NCI-H82 treated with DMSO at 0.1 percent for 48 hours (cell line): ENCODE measurements around the gene FARP1.

Source experiments
- DNase-seq: peaks from one replicate; lab custom pipeline; 2025; ENCODE audit not compliant: unreplicated experiment; lab: John Stamatoyannopoulos, UW

FARP1 gene

DNA sequence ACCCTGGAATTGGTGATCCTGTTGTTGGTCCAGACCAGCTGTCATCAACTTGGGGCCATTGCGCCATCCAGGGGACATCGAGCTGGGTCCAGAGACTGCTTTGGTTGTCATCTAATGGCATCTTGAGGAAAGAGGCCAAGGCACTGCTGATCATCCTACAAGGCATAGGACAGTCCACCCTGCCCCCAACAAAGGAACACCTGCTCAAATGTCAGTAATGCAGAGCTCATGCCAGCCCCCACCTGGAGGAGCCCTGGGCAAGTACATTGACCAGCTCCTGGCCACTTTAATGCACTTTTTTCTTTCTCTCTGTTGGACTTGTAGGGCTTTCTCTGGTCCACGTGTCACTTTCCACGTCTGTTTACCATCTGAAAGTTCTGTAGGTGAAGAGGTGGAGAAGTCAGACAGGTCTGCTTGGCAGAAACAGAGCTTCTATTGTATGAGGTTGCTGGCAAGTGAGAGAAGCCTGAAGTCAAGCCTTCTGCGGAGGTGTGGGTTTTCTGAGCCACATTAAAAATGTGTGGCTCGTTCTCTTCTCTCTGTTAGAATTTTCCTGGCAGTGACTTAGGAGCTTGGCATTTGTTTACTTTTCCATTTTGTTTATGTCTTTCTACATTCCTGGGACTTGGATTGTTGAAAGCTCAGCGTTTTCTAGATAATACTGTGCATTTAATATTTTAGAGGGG is 158.2 kb downstream of the FARP1 start:
- DNase-seq: no peak

DNA sequence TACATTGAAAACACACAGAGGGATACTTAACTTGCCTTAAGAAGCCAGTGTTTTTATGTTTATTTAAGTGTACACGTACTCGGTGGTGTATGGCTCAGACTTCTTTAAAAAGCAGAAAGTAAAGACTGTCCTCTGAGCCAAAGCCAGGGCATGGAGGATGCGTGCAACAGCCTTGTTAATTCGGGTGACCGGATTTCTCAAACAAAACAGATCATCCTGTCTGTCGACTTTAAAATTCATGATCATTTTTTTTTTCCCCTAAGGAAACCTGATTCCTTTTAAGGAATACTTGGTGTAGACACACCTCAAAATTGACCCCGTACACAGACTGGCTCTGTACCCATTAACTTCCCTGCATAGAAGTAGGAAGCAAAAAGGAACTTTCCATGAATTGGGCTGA is 158.8 kb downstream of the FARP1 start:
- no peak for DNase-seq

DNA sequence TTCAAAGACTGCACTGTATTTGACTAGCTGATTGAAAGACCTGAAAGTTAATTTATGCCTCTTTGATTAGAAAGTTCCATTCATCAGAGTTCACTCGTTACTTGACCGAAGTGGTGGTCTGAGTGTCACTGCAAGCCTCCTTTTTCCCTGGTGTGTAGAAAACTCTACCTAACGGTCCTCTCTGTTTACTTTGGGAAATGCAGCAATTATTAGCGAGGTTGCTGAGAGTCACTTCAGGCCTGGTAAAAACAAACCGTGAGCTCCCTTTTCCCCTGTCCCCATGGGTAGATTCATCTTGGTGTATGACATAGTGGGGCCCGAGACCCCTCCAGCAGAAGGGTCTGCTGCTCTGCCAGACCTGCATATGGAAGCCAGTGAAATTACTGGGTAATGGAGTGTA is 161.0 kb downstream of the FARP1 start:
- no peak for DNase-seq

DNA sequence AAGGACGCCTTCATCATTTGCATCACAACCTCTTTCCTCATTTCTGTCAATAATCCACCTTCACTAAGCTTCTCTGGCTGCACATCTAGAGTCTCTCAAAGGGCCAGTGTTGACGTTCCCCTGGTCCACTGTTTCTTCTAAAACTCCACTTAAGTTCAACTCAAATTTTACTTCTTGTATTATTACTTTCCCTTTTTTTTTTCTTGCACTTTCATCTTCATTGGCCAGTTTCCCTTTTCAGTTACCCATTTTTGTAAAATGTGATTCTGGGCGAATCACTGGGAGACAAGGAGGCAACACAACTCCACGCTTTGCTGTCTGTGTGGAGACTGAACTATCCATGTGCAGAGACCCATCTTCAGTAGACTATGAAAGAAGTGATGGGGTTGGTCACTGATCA is 162.8 kb downstream of the FARP1 start:
- no peak for DNase-seq

DNA sequence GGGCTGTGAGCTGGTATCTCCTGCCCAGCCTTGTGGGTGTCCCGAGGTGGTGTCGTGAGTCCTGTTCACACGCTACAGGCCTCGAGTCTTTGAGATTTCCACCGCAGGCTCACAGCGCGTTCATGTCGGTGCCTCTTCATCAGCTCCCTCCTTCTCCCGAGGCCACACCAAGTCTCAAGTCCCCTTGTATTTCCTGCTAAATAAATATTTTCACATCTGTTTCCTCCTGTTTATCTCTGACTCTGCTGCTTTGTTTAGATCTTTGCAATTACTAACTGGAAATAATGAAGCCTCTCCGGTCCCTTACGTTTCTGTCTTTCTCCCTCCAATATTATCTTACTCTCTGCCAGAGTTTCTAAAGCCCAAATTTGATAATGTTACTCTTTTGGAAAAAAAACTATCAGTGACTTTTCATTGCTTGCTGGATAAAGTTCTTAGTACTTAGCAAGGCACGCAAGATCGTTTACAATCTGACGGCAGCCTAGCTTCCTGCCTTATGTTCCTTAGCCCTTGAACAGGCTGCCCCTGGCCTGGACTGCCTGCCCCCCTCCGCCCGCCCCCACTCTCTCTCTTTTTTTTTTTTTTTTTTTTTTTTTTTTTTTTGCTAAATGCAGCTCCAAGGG is 164.7 kb downstream of the FARP1 start:
- DNase-seq: no peak

DNA sequence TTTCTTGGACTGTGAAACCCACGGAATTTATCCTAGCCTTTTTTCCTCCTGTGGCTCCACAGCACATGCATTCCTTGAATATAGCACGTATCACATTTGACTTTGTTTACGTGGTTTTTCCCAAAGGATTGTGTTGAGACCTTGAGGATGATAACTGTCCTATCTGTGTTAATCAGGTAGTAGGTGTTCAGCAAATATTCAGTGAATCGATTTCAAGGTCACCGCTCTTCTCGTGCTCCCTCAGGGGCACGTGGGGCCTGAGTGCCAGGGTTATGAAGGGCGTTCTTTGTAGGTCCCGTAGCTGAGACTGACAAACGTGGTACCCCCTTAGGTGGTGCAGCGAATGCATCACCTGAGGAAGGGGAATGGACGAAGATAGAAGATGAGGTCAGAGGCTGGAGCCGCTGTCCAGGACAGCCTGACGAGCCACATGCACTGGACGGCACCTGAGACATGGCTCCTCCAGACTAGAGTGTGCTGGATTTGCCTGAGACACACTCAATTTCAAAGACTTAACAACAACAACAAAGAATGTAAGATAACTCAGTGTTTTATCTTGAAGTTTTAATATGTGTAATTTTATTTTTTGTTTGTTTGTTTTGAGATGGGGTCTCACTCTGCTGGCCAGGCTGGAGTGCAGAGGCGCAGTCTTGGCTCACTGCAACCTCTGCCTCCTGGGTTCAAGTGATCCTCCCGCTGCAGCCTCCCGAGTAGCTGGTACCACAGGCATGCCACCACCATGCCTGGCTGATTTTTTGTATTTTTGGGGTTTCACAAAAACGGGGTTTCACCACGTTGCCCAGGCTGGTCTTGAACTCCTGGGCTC is 165.4 kb downstream of the FARP1 start:
- no peak for DNase-seq

DNA sequence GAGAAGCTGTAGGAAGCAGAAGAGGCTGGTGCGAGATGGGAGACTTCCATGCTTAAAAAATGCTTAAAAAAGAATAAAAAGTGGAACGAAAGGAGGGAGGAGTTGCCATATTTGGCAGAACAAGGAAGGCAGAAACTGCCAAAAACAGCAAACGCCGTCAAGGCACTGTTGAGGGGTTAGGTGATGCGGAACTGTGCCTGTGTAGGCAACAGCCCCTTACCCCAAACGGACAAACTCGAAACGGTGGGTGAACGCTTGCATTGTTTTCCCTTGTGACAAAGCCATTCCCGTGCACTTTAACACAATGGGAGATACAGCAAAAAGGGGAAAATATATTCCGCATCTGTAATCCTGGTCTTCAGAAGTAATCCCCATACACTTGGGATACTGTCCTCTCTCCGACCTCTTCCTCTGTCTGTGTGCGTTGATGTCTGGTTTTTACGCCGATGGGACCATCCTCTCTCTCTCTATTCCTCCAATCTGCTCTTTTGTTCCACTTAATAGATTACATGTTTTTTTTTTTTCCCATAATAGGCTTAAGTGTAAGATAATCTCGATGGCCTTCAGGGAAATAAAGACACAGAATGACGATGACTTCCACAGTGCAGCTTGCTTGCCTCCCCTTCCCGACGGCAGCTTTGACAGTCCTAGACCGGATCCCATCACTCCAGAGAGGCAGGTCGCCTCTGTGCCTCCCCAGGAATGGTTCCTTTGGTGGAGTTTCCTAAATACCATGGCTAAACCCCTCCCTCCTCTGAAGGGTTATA is 166.9 kb downstream of the FARP1 start:
- DNase-seq: peak; percentile 92

DNA sequence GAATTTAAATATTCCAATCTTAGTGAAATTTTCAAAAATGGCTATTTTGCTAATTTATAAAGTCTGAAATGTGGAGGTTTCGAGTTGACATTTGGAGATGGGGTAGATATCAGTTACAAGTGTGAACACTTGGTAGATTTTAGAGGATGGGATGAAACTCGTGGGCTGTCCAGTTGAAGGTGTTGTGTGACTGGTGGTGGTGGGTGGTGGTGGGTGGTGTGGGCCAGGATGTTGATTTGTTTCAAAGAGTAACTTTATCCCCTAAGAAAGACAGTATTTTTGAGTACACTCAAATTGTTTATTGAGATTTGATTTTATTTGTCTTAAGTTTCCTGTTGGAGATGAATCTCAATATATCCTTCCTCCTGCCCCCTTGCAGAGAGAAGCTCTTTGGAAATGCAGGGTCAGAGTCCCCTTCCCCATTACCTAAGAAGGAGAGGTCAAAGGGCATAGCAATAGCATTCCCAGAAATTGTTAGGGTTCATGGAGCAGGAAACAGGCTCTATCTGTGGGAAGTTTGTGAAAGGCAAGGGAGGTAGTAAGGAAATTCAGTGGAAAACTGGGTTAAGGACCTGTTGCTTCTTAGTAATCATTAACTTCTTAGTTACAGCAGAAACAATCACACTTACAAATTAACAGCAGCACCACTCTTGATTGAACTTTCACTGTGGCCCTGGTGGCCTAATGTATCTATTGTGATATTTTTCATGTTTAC is 167.7 kb downstream of the FARP1 start:
- no peak for DNase-seq

DNA sequence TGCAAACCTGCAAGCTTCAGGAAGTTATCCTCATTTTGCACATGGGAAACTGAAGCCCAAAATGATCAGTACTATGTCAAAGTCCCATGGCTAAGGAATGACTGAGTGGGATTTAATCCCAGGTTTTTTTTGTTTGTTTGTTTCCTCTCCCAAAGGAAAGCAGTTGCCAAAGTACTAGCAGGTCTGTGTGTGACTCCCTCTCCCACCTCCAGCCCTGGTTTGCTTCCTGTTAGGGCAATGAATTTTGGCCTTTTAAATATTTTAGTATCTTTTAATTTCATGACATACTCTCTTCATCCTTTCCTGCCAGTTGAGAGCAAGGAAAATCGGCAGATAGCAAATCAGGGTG is 168.3 kb downstream of the FARP1 start:
- no peak for DNase-seq

DNA sequence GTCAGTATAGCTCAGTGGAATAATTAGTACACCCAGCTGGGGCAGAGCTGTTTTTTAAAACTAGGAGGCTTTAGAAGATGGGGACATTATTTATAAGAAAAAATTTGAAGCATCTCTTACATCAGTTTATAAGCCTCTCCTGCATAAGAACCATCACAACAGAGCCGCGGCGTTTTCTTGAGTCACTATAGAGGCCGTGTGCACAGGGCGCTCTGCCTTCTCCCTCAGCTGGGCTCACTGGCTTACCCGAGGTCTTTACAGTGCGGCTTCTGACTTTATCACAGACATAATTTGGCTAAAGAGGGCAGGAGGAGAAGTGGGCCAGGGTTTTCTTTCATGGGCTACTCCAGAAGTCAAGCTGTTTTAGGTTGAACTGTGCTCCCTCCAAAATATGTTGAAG is 169.7 kb downstream of the FARP1 start:
- DNase-seq: no peak

DNA sequence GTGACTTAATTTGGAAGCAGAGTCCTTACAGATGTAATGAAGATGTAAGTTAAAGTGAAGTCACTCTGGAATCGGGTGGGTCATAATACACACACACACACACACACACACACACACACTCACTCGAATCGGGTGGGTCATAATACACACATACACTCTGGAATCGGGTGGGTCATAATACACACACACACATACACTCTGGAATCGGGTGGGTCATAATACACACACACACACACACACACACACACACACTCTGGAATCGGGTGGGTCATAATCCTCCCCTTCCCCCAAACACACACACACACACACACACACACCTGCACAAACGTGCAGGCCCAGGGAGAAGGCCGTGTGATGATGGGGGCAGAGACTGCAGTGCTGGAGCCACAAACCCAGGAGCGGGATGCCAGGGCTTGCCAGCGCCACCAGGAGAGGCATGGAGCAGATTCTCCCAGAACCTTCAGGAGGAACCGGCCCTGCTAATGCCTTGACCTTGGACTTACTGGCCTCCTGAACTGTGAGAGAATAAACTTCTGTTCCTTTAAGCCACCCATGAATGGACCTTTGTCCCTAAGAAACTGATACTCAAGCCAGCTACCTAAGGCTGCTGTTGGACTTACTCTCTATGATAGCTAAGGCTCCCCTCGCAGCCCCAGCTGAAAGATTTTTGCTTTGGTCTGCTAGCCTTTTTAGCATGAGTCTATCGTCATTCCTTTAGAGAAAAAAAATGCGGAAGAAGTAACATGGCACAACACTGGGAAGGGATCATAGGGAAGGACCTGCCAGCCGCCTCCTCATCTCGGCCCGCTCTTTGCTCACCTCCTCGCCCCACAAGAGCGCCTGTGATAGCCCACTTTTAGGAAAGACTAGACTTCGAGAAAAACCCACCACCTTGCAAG is 170.4 kb downstream of the FARP1 start:
- no peak for DNase-seq

DNA sequence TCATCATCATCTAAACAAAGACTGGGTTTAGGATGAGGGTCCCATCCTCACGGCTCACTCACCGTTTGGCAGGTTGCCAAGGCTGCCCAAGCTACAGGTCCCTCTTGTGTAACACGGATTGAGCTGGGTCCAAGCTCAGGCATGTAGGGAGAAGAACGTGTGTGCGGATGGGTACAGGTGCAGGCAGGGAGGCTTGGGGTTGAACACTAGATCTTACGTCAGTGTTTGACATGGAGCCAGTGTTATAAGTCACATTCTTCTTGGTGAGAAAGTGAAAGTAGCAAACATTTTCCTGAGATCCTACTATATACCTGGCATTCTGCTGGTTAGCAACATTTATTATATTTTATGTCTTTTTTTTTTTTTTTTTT is 171.0 kb downstream of the FARP1 start:
- no peak for DNase-seq

DNA sequence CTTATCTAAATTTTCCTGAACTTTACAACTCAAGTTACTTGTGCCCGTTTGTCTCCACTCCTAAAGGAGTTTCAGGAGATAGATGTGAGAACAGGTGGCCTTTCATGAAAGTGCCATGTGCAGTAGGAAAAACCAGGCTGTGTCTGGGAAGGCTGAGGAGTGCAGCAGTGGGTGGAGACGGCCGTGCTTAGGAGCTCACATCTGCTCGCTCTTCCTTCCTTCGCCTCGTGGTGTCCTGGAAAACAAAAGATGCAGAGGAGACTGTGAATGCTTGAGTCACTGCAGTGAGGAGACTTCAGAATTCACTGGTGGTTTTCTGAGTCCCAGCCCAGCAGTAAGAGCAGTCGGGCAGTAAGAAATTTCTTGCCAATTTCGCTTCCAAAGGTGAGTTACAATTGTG is 172.6 kb downstream of the FARP1 start:
- DNase-seq: peak; percentile 45

DNA sequence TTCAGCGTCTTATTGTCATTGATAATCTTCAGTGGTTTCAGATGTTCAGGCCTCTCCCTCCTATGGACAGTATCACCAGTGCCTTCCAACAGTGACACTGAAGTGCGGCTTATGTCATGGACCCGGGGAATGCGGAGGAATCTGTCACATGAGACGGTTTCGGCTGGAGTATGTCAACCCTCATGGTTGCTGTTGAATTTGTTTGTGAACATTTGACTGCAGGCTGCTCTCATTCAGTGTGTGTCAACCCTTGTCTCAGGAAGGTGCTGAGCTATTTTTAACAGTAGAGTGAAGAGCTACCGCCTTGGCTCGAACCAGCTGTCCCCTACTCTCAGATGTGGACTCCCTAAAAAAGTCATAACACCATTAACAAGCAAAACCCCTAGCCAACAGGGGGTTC is 173.0 kb downstream of the FARP1 start:
- DNase-seq: no peak

DNA sequence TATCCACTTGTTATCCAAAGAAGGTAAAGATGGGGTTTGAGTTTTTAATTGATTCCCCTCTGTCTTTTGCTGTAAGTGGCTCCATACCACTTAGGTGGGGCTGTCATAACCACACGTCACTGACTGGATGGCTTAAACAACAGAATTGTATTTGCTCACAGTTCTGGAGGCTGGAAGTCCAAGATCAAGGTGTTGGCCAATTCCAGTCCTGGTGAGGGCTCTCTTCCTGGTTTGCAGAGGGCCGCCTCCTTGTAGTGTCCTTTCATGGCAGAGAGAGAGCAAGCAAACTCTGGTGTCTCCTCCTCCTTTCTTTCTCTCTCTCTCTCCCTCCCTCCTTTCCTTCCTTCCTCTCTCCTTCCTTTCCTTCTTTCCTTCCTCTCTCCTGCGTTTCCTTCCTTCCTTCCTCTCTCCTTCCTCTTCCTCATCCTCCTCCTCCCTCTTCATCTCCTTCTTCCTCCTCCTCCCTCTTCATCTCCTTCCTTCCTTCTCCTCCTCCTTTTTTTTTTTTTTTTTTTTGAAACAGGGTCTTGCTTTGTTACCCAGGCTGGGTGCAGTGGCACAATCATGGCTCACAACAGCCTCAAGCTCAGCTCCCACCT is 174.8 kb downstream of the FARP1 start:
- no peak for DNase-seq

DNA sequence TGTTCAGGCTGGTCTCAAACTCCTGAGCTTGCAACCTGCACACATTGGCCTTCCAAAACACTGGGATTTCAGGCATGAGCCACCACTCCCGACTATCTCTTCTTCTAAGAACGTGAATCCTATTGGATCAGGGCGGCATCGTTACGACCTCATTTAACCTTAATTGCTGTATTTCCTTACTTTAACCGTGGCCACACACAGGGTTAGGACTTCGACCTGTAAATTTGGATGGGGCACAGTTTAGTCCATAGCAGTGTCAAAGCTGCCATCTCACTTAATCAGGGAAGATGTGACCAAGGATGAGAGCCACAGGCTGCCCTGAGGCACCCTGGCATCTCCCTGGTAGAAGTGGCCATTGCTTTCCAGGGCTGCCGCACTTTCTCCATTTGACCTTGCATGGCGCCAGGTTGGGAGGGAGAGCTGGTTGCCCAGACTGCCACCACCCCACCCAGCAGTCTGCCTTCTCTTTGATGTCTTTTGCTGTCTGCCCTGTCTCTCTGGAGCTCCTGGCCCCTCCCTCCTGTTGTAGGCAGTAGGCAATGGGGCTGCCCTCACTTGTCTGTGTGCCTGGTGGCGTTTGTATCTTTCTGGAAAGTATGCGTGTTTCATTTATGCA is 175.5 kb downstream of the FARP1 start:
- DNase-seq: no peak

DNA sequence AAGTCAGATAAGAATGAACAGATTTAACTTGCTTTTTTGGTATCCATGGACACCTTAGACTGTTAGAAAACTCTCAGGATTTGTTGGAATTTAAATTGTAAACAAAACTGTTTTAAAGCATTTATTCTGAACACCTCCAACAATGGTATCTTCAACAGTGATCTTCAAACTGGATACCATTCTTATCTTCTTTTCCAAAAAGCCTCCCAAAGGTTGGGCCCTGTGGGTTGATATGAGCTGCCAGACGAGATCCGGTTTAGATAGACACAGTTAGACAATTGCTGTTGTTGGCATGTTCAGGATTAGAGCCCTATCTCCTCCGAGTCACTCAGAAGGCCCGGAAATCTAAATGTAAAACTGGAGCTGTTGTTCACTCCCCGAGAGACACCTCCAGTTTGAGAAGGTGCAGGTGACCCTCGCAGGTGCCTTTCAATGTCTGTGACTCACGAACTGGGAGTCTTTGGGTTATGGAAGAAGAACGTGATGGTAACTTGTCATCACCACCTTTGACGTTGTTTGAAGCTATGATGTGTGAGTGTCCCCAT is 177.7 kb downstream of the FARP1 start:
- no peak for DNase-seq

DNA sequence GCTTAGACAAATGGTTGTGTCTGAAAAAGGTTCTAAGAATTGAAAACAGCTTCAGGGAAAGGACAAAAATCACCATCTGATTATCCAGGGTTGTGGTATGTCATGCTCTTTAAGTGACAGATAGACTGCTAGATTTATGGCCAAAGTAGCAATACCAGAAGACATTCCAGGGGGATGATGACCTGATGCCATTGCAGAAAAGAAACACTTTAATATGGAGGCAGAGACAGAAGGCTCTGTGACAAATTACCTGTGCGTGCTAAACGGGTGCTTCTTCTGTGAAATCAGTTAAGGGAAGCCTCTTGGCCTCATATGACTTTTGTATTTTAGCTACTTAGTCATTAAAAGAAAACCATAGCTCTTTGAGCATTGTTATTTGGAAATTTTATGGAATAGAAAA is 178.5 kb downstream of the FARP1 start:
- no peak for DNase-seq
